Measurements from ENCODE around the gene VPS4A.

DNA sequence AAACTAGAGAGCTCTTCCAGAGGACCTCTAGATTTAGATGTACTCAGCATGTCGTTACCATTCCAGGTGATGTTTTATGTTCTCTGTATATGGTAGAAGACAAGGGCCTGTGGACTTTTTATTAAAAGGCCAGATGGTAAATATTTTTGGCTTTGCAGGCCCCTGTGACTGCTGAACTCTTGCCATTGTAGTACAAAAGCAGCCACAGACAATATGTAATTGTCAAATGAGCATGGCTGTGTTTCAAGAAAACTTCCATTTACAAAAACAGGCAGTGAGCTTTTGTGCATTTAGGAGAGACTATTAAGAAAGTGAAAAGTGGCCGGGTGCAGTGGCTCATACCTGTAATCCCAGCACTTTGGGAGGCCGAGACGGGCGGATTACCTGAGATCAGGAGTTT lies 33.0 kb downstream of the VPS4A start:
- TF ChIP-seq EZH2 (IDR thresholded peaks at IDR 0.05) (no peak), POLR2AphosphoS5 (IDR thresholded peaks at IDR 0.05; ENCODE audit: borderline replicate concordance, low read depth, low read length) (no peak)

All from SK-N-MC (cell line).